Parathyroid adenoma (tissue), 2 donors: ENCODE data around the gene TAMALIN.

Source experiments
- H2AFZ ChIP-seq: fragments of 300-600 bp; sonication (generic); one replicate; pipeline ENCODE4 v1.7.0; 2017; ENCODE audit warnings: antibody characterized with exemption, mild to moderate bottlenecking
- H3K27ac ChIP-seq: fragments of 300-600 bp; sonication (generic); one replicate; pipeline ENCODE4 v1.7.0; 2017
- H3K27me3 ChIP-seq: fragments of 300-600 bp; sonication (generic); one replicate; pipeline ENCODE4 v1.7.0; 2017; ENCODE audit warnings: low read length; ENCODE audit not compliant: control insufficient read depth, insufficient read depth
- H3K36me3 ChIP-seq: fragments of 300-600 bp; sonication (generic); one replicate; pipeline ENCODE4 v1.7.0; 2017; ENCODE audit warnings: low read length; ENCODE audit not compliant: control insufficient read depth, insufficient read depth
- H3K4me1 ChIP-seq: fragments of 300-600 bp; sonication (generic); one replicate; pipeline ENCODE4 v1.7.0; 2017; ENCODE audit warnings: control low read depth
- H3K4me2 ChIP-seq: fragments of 300-600 bp; sonication (generic); one replicate; pipeline ENCODE4 v1.7.0; 2017; ENCODE audit warnings: low read length
- H3K4me3 ChIP-seq: fragments of 300-600 bp; sonication (generic); one replicate; pipeline ENCODE4 v1.7.0; 2017; ENCODE audit warnings: low read depth, low read length
- H3K79me2 ChIP-seq: fragments of 300-600 bp; sonication (generic); one replicate; pipeline ENCODE4 v1.7.0; 2017; ENCODE audit warnings: control low read depth
- H3K9ac ChIP-seq: fragments of 300-600 bp; sonication (generic); one replicate; pipeline ENCODE4 v1.7.0; 2017; ENCODE audit warnings: mild to moderate bottlenecking
- H3K9me3 ChIP-seq: fragments of 300-600 bp; sonication (generic); one replicate; pipeline ENCODE4 v1.7.0; 2017; ENCODE audit warnings: low read length; ENCODE audit not compliant: control insufficient read depth
- TF ChIP-seq, protein P1 (sequence below): fragments of 300-600 bp; sonication (generic); IDR thresholded peaks from one replicate; pipeline ENCODE4 v1.7.0; 2017; ENCODE audit warnings: antibody characterized with exemption, mild to moderate bottlenecking
- donor health status: primary hyperparathyroidism.

TAMALIN gene

DNA sequence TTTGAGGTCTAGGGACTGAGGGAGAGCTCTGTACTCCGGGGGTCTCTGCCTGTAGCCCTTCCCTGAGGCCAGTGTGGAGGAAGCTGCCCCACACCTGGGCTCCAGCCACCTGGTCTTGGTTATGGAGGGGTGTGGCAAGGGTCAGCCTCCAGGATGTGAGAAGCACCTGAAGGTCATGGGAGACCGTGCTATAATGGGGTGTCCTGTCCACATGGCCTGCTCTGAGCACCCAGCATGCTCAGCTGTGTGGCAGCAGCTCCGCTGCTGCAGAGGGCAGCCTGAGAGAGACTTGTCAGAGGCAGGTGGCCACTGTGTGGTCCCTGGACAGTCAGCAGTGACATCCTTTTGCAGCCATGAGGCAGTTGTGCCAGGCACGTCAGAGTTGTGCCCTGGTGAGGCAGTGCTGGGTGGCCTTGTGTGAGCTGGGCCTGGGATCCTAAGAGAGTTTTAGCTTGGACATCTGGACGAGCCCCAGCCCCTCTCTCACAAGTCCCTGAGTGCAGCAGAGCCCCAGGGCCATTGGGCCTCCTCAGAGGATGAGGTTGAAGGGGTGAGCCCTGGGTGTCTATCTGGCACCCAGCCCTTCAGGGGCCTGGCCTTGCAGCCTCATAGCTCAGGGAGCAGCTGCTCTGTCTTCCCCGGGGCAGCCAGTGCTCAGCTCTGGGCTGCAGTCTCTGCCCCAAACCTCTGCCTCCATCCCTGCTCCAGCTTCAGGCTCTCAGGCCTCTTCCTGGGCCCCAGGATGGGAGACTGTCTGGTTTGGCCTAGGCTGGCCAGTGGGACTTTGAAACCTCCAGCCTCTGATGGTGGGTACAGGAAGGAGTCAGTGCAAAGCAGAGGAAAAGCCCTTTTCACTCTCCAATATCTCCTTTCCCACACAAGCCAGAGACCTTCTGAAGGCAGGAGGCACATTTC, 55.7 kb downstream of the TAMALIN start:
- no peak overlapping the region for H3K27ac ChIP-seq
- no peak overlapping the region for H2AFZ ChIP-seq
- no peaks in the 10 kb centered on the region for H3K36me3 ChIP-seq
- no peaks in the 10 kb centered on the region for H3K4me1 ChIP-seq
- H3K79me2 ChIP-seq: no peaks in the 10 kb centered on the region
- no peaks in the 10 kb centered on the region for H3K9me3 ChIP-seq
- no peaks in the 10 kb centered on the region for H3K27me3 ChIP-seq
- H3K4me3 ChIP-seq: no peak overlapping the region
- no peak overlapping the region for H3K4me2 ChIP-seq
- TF ChIP-seq, protein P1, sequence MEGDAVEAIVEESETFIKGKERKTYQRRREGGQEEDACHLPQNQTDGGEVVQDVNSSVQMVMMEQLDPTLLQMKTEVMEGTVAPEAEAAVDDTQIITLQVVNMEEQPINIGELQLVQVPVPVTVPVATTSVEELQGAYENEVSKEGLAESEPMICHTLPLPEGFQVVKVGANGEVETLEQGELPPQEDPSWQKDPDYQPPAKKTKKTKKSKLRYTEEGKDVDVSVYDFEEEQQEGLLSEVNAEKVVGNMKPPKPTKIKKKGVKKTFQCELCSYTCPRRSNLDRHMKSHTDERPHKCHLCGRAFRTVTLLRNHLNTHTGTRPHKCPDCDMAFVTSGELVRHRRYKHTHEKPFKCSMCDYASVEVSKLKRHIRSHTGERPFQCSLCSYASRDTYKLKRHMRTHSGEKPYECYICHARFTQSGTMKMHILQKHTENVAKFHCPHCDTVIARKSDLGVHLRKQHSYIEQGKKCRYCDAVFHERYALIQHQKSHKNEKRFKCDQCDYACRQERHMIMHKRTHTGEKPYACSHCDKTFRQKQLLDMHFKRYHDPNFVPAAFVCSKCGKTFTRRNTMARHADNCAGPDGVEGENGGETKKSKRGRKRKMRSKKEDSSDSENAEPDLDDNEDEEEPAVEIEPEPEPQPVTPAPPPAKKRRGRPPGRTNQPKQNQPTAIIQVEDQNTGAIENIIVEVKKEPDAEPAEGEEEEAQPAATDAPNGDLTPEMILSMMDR: no peak
- H3K9ac ChIP-seq: no peak overlapping the region

DNA sequence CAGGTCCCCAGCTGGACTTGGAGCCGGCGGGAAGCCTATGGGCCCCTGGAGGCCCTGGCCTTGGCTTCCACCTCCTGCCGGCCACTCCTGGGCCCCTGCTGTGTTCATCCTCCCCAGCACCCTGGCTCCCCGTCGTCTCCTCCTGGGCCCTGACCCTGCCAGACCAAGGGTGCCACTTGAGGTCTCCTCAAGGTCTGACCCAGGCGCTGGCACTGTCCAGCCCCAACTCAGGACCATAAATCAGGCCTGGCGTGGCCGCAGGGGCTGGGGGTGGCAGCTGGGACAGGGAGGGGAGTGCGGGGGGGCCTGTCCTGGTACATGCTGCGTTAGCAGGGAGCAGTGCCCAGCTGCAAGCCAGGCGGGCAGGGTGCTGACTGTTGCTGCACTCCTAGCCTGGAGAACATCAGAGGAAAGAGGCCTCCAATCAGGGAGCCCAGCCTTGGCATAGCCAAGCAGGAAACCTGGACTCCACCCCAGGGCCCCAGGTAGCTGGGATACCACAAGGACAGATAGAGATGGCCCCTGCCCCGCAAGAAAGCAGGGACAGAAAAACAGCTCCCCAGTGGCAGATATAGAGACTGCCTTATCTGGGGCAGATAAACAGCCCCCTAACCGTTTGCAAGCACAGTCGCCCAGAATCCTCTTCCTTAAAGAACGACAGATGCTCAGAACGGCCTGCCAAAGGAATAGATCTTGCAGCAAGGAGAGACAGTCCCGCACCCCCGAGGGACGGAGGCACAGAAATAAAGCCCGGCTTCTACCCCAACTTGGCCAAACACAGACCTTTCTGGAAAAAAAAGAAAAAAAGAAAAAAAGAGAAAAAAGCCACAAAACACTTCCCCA, 56.6 kb downstream of the TAMALIN start:
- Histone ChIP-seq H3K4me3 (no peak overlapping the region), H3K27ac (no peak overlapping the region), H3K36me3 (no peaks in the 10 kb centered on the region), H2AFZ (no peak overlapping the region), H3K9ac (no peak overlapping the region), H3K4me1 (no peaks in the 10 kb centered on the region), H3K9me3 (no peaks in the 10 kb centered on the region), H3K4me2 (no peak overlapping the region), H3K79me2 (no peaks in the 10 kb centered on the region), H3K27me3 (no peaks in the 10 kb centered on the region)
- TF ChIP-seq, protein P1: no peak

DNA sequence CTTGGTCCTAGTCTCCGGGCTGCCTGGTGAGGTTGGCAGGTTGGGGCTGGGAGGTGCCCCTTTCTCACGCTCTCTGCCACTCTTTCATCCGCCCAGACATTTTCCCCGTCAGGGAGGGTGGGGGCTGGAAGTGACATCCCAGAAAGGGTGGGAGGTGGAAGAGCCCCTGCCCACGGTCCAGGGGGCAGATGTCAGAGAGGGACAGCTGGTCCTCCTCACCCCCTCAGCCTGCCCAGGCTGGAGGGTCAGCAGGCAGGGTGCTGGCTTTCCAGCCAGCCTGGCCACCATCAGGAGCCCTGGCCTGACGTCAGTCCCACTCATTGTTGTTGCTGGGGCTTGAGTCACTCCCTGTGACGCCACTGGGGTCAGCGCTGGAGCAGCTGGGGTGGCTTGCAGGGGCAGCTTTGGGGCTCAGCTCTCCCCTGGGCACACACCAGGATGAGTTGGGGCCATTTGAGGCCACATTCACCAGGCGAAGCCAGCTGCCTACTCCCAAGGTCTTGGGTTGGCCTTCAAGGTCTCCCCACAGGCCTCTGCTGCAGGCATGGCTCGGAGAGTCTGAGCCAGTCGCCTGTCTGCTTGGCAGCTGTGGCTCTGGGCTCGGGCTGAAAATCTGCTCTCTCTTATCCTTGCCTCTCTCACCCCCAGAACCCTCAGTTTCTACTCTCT, 57.4 kb downstream of the TAMALIN start:
- Histone ChIP-seq H3K4me1 (peaks cover 1% of the 10 kb centered on the region), H3K4me2 (no peak overlapping the region), H2AFZ (no peak overlapping the region), H3K4me3 (no peak overlapping the region), H3K27me3 (no peaks in the 10 kb centered on the region), H3K79me2 (peaks cover 1% of the 10 kb centered on the region), H3K36me3 (no peaks in the 10 kb centered on the region), H3K27ac (no peak overlapping the region), H3K9me3 (no peaks in the 10 kb centered on the region), H3K9ac (no peak overlapping the region)
- TF ChIP-seq, protein P1: no peak
